K562 (cell line): Measurements from ENCODE around the gene ZDHHC22. TPM values are rescaled to one million over a fixed set of nuclear protein-coding genes. Genes with fewer than 3 reads are reported as not detected.

Experiments
- ATAC-seq: fragments of 200-7000 bp; cut with Tn5 transposase; 3 replicates; pipeline ENCODE4 v1.9.1; 2020; ENCODE audit warnings: moderate library complexity
- BruUV-seq: library from RNA; stranded (reverse); fragments of 400-500 nt; replicated peaks from 2 replicates; lab custom pipeline; 2021; lab: Mats Ljungman, UMichigan
- CTCF ChIA-PET: fragments of 300-600 bp; formaldehyde crosslinking; extraction: SDS; loops from one replicate; lab custom pipeline; 2021; ENCODE audit warnings: low intra/inter-chr PET ratio; lab: Yijun Ruan, JAX
- POLR2A ChIA-PET: fragments of 300-600, 350-650 bp; sonication (Branson Sonifier 250); formaldehyde crosslinking; extraction: SDS; loops from one replicate; lab custom pipeline; 2021; ENCODE audit warnings: antibody characterized with exemption, inconsistent platforms; lab: Yijun Ruan, JAX
- DNase-seq, 4 experiments: peaks; one replicate each; pipeline versions ENCODE4 v3.0.0 to v3.0.0-alpha.2; 2011 to 2018; ENCODE audit warnings: low spot score in 3 of 4, mixed read lengths in 3 of 4; ENCODE audit errors: extremely low read depth in 1 of 4
- FAIRE-seq: peaks from 2 replicates; lab custom pipeline; 2011; peaks lifted over from hg19 to GRCh38; lab: Jason Lieb, UNC
- H2AFZ ChIP-seq: 2 replicates; pipeline ENCODE4 v1.6.0; 2011; ENCODE audit warnings: low read depth, low read length, control low read depth, inconsistent platforms
- H3K27ac ChIP-seq: fragments of 200-600 bp; 3 replicates; pipeline ENCODE4 v1.8.0; 2011; ENCODE audit warnings: low read depth, mild to moderate bottlenecking, control low read depth, inconsistent platforms, low read length, moderate library complexity, mixed read lengths; ENCODE audit errors: extremely low read depth
- H3K27me3 ChIP-seq, 2 experiments: fragments of 300-600 bp in 1 of 2; 2 replicates in 1 of 2; 3 replicates in 1 of 2; pipeline versions ENCODE4 v1.6.0 to v1.8.0; 2011; ENCODE audit warnings: inconsistent platforms in 2 of 2, low read length in 2 of 2, mild to moderate bottlenecking in 1 of 2, mixed read lengths in 1 of 2, moderate library complexity in 1 of 2; ENCODE audit not compliant: control insufficient read depth in 2 of 2, insufficient read depth in 2 of 2
- H3K36me3 ChIP-seq: fragments of 300-600 bp; 3 replicates; pipeline ENCODE4 v1.8.0; 2011; ENCODE audit warnings: mild to moderate bottlenecking, low read length, inconsistent platforms; ENCODE audit not compliant: control insufficient read depth, insufficient read depth
- H3K4me1 ChIP-seq, 2 experiments: fragments of 200-600 bp in 1 of 2; replicated peaks in 1 of 2; 2 replicates in 1 of 2; 3 replicates in 1 of 2; pipeline versions ENCODE4 v1.5.1 to v1.8.0; 2011; ENCODE audit warnings: inconsistent platforms in 2 of 2, low read length in 2 of 2, mild to moderate bottlenecking in 1 of 2, mixed read lengths in 1 of 2, moderate library complexity in 1 of 2; ENCODE audit not compliant: control insufficient read depth in 2 of 2, insufficient read depth in 2 of 2
- H3K4me2 ChIP-seq: 2 replicates; pipeline ENCODE4 v1.6.1; 2011; ENCODE audit warnings: low read length, control low read depth, inconsistent platforms, mixed read lengths; ENCODE audit not compliant: insufficient read depth
- H3K4me3 ChIP-seq: fragments of 200-600 bp; sonication (generic), shearing (Covaris generic); 2 replicates; pipeline ENCODE4 v1.5.1; 2016; ENCODE audit warnings: control low read depth, inconsistent platforms
- H3K79me2 ChIP-seq: fragments of 200-600 bp; 3 replicates; pipeline ENCODE4 v1.8.0; 2011; ENCODE audit warnings: low read length, inconsistent platforms; ENCODE audit not compliant: control insufficient read depth, insufficient read depth
- H3K9ac ChIP-seq, 2 experiments: 2 replicates each; pipeline versions ENCODE4 v1.6.0 to v1.6.1; 2011; ENCODE audit warnings: low read depth in 2 of 2, low read length in 2 of 2, control low read depth in 1 of 2, inconsistent platforms in 1 of 2, mild to moderate bottlenecking in 1 of 2, mixed read lengths in 1 of 2; ENCODE audit not compliant: insufficient read depth in 1 of 2
- H3K9me1 ChIP-seq: one replicate; pipeline ENCODE4 v1.6.0; 2011; ENCODE audit warnings: inconsistent platforms, mild to moderate bottlenecking, low read length, moderate library complexity; ENCODE audit not compliant: control insufficient read depth, insufficient read depth
- H3K9me3 ChIP-seq: replicated peaks from 2 replicates; pipeline ENCODE4 v1.5.1; 2011; ENCODE audit warnings: low read depth, low read length, inconsistent platforms; ENCODE audit not compliant: control insufficient read depth, insufficient read depth
- H4K20me1 ChIP-seq: replicated peaks from 2 replicates; pipeline ENCODE4 v1.6.1; 2011; ENCODE audit warnings: low read length, inconsistent platforms, mixed read lengths; ENCODE audit not compliant: control insufficient read depth, insufficient read depth
- ATF6 ChIP-seq: sonication (generic); formaldehyde crosslinking; IDR thresholded peaks from 2 replicates; pipeline ENCODE4 v1.4.0; 2020; ENCODE audit warnings: mild to moderate bottlenecking, missing genetic modification reagents
- FOS ChIP-seq: IDR thresholded peaks from 3 replicates; pipeline ENCODE4 v1.6.1; 2011; ENCODE audit not compliant: insufficient read length; ENCODE audit errors: extremely low read depth
- GTF2B ChIP-seq: IDR thresholded peaks from 2 replicates; pipeline ENCODE4 v1.6.1; 2011; ENCODE audit not compliant: insufficient read length; ENCODE audit errors: extremely low read depth
- KLF10 ChIP-seq: fragments of 250-450 bp; sonication (Bioruptor Pico); IDR thresholded peaks from 2 replicates; pipeline ENCODE4 v1.6.1; 2021; ENCODE audit warnings: matching md5 sums
- RBM14 ChIP-seq: fragments of 200-400 bp; formaldehyde crosslinking; IDR thresholded peaks from 2 replicates; pipeline ENCODE4 v1.6.1; 2018; ENCODE audit warnings: low read depth, mild to moderate bottlenecking, low read length, moderate library complexity, borderline replicate concordance; ENCODE audit not compliant: insufficient read depth
- WGBS: fragments of 100-300 bp; shearing (Covaris generic); methylation state at CpG from one replicate; pipeline ENCODE4 v1.1.6; 2016; ENCODE audit warnings: low coverage, mixed read lengths; ENCODE audit not compliant: insufficient coverage; ENCODE audit errors: missing lambda C conversion rate; 5-methylcytosine and 5-hydroxymethylcytosine counted together
- in situ Hi-C: fragments of 300-500 bp; cut with MboI; formaldehyde crosslinking; loops from 4 replicates; pipeline ENCODE4 v1.15.0; 2018; ENCODE audit warnings: inconsistent platforms, mixed read lengths
- intact Hi-C: fragments of 100-400 bp; cut with micrococcal nuclease; formaldehyde crosslinking; loops from 2 replicates; pipeline ENCODE4 v1.14.2; 2022
- polyA plus RNA-seq, 8 experiments: library from polyadenylated mRNA; depleted of rRNA in 4 of 8; stranded (reverse) in 5 of 8; unstranded in 3 of 8; fragments of >200 nt; fragmentation: Nextera tagmentation in 2 of 8; fragmentation: Illumina TruSeq in 1 of 8; extraction: Ambion mirVana in 2 of 8; extraction: Trizol in 1 of 8; gene quantifications; 2 replicates each; pipeline versions ENCODE4 v1.2.1 to v1.2.3, GENCODE V29; 2011 to 2014; ENCODE audit warnings: inconsistent platforms in 1 of 8, missing spikeins in 1 of 8
- total RNA-seq, 7 experiments: library from RNA; depleted of rRNA in 6 of 7; stranded (reverse); fragments of >200 nt in 6 of 7; fragmentation: Illumina TruSeq in 2 of 7; extraction: Trizol in 2 of 7; gene quantifications; 2 replicates each; pipeline versions ENCODE4 v1.2.1 to v1.2.3, GENCODE V29; 2011 to 2021; ENCODE audit warnings: low replicate concordance in 1 of 7

Gene ZDHHC22
- total and polyA plus RNA-seq, 9 of the 15 experiments (the other 6 are each of a cell fraction or from before 2014, with no cell fraction given): not detected

DNA sequence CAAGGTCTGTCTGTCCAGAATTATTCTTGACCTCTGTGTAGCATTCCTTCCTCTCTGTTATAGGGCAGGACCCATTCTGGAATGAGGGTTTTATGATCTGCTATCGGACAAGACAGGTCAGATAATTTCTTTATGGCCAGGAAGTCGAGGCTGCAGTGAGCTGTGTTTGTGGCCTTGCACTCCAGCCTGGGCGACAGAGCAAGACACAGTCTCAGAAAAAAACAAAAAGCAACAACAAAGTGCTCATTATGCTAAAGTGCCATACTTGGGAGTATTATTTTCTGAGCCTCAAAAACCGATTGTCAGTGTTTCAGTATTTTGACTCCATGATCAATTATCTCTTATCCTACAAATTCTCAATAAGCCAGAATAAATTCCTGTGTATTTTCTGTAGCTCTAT, 39.4 kb downstream of the ZDHHC22 start:
- H4K20me1 ChIP-seq: no peaks in the 10 kb centered on the region
- H3K79me2 ChIP-seq: peaks cover 34% of the 10 kb centered on the region
- ChIA-PET POLR2A (no interaction called here), CTCF (no interaction called here)
- H3K9ac ChIP-seq: peak overlapping the region in 1 of 2 experiments; percentile 23; a peak in 1 of 4 replicates
- no peak overlapping the region for H3K4me2 ChIP-seq
- no peak for DNase-seq
- no peak overlapping the region for H3K4me3 ChIP-seq
- WGBS: 66% methylated on average over 4 of the region's 4 CpGs
- no peak overlapping the region for H2AFZ ChIP-seq
- no peak for FAIRE-seq
- H3K36me3 ChIP-seq: peaks cover 24% of the 10 kb centered on the region; the same call in 1 of the 3 replicates
- in situ Hi-C loops (no loop called here), intact Hi-C loops (no loop called here)
- no peak overlapping the region for H3K27ac ChIP-seq
- H3K4me1 ChIP-seq: peaks cover 9 to 13% of the 10 kb centered on the region in 2 experiments; a peak in 4 of 5 replicates
- no peaks in the 10 kb centered on the region for H3K27me3 ChIP-seq
- no peaks in the 10 kb centered on the region for H3K9me1 ChIP-seq
- BruUV-seq: no TSS peak
- H3K9me3 ChIP-seq: no peaks in the 10 kb centered on the region
- TF ChIP-seq ATF6 (CRISPR knock-in tag) (no peak), RBM14 (no peak), FOS (no peak), KLF10 (CRISPR knock-in tag) (no peak), GTF2B (no peak)
- ATAC-seq: no peak
